ENCODE measurements around the gene PPP1R16B. TPM values are rescaled to one million over a fixed set of nuclear protein-coding genes. Genes with fewer than 3 reads are reported as not detected.

Gene PPP1R16B
- total and polyA plus RNA-seq, 10 of the 15 experiments (the other 5 are each of a cell fraction or from before 2014, with no cell fraction given) = 13.4 to 90.2 (median 66.7) TPM

- Histone ChIP-seq H2AFZ (ENCODE audit: control insufficient read depth, low read depth, low read length) (peak overlapping the region; percentile 69), H3K4me1 (ENCODE audit: control insufficient read depth, insufficient read depth, low read length) (peaks cover 12% of the 10 kb centered on the region), H3K4me3 (peak overlapping the region; percentile 78), H3K79me2 (ENCODE audit: control insufficient read depth, insufficient read depth, low read length) (peaks cover 57% of the 10 kb centered on the region), H3K9me3 (replicated peaks; ENCODE audit: control insufficient read depth, insufficient read depth, low read length) (no peaks in the 10 kb centered on the region), H3K4me2 (ENCODE audit: control insufficient read depth, insufficient read depth) (peak overlapping the region; percentile 75), H3K36me3 (ENCODE audit: control insufficient read depth in 2 of 2, insufficient read depth in 2 of 2, low read length in 1 of 2) (no peaks in the 10 kb centered on the region; a peak in 1 of 4 replicates), H3K27ac (ENCODE audit: control insufficient read depth, insufficient read depth) (peak overlapping the region; percentile 78), H3K9ac (ENCODE audit: control insufficient read depth, insufficient read depth, low read length) (peak overlapping the region; percentile 88), H4K20me1 (ENCODE audit: control insufficient read depth, insufficient read depth) (no peaks in the 10 kb centered on the region), H3K27me3 (replicated peaks in 1 of 2; ENCODE audit: control insufficient read depth in 2 of 2, insufficient read depth in 2 of 2, low read length in 1 of 2) (no peaks in the 10 kb centered on the region)
- in situ Hi-C loops (cut with MboI) (no loop called here), intact Hi-C loops (cut with micrococcal nuclease; ENCODE audit: unreplicated experiment) (loop anchor here (1.0 to 5.0 kb wide), 3 partner anchors 70 to 280 kb away; no protein-coding TSS in a partner anchor)
- CTCF ChIA-PET = interaction anchor here (1.0 to 12.8 kb wide), 11 partner anchors 9 to 175 kb away, joined by 3 to 182 read pairs (median 6); partner anchors contain the start of gene DHX35
- FAIRE-seq (no peak), ATAC-seq (peak; percentile 15), DNase-seq (ENCODE audit: low read depth, low spot score) (no peak)
- 0% methylated on average over 19 of the region's 27 CpGs for WGBS (ENCODE audit: insufficient coverage, insufficient replicate concordance, low lambda C conversion rate, missing lambda C conversion rate)
- POLR2A ChIA-PET = interaction anchor here (0.6 to 1.4 kb wide), 4 partner anchors 10 to 110 kb away, joined by 3 to 4 read pairs (median 4); no protein-coding TSS in a partner anchor
- BruUV-seq (replicated peaks) = no TSS peak
- RAD21 ChIA-PET (ENCODE audit: unreplicated experiment) = interaction anchor here (0.8 to 11.9 kb wide), 12 partner anchors 9 to 154 kb away, joined by 3 to 91 read pairs (median 5); partner anchors contain the start of genes DHX35 and PPP1R16B
- TF ChIP-seq SUZ12 (IDR thresholded peaks at IDR 0.05; ENCODE audit: unreplicated experiment) = no peak
- no peak for TF ChIP-seq SREBF2 (IDR thresholded peaks at IDR 0.05; ENCODE audit: low read length)
- TF ChIP-seq YY1 (IDR thresholded peaks at IDR 0.05; ENCODE audit: low read depth, low read length) = no peak
- peak; percentile 59; the same call in 1 of the 2 replicates for TF ChIP-seq CHD1 (IDR thresholded peaks at IDR 0.05; ENCODE audit: low read depth, low read length)
- TF ChIP-seq NBN (IDR thresholded peaks at IDR 0.05) = no peak
- no peak for TF ChIP-seq NR2C1 (IDR thresholded peaks at IDR 0.05)
- no peak for TF ChIP-seq KAT2A (conservative IDR thresholded peaks at IDR 0.05; ENCODE audit: control insufficient read depth, low read depth, low read length)
- TF ChIP-seq HSF1 (IDR thresholded peaks at IDR 0.05; ENCODE audit: low read depth, low read length) = peak; percentile 37; the same call in 1 of the 2 replicates
- no peak for TF ChIP-seq RELB (IDR thresholded peaks at IDR 0.05; ENCODE audit: low read depth)
- SMC1A ChIA-PET (ENCODE audit: uncharacterized antibody, unreplicated experiment) = interaction anchor here (1.2 to 6.6 kb wide), 7 partner anchors 35 to 124 kb away, joined by 3 to 54 read pairs (median 5); partner anchors contain the start of gene DHX35
These were observed 121.6 kb downstream of the PPP1R16B start for GRCh38 chr20:38926934-38927616.

Measured in GM12878 (cell line).